GM19455 (cell line): ENCODE results near the gene MFAP1.

Experiments used
- ATAC-seq: cut with Tn5 transposase; IDR thresholded peaks from one replicate; pipeline ENCODE4 v1.9.1; 2021; ENCODE audit not compliant: unreplicated experiment

MFAP1 gene

DNA sequence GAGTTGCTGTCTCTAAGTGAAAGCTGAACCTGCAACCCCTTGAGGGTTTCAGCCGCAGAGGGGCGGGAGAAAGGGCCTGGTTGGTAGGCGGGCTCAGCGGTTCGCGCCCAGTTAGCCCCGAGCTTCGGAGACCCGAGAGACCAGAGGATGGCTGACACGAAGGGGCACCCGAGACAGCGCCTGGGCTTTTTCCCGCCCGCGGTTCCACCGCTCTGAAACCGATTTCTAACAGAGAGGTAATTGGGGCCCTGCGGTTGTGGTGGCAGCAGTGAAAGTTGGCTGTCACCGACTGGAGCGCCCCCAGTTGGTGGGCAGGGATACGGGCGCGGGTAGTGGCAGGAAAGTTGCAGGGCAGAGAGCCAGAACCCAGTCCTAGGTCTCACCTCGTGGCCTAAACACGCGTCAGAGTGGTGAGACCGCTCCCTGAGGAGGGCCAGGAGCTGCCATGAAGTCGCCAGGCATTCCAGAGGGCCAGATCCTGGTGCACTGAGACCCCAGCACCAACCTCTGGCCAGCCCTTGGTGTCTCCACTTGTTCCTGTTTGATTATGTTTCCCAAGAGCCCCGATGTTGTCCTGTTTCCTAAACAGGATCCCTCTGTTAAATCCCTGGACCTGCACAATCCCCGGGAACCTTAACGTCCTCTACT lies 47.1 kb downstream of the MFAP1 start:
- ATAC-seq = peak; percentile 61

DNA sequence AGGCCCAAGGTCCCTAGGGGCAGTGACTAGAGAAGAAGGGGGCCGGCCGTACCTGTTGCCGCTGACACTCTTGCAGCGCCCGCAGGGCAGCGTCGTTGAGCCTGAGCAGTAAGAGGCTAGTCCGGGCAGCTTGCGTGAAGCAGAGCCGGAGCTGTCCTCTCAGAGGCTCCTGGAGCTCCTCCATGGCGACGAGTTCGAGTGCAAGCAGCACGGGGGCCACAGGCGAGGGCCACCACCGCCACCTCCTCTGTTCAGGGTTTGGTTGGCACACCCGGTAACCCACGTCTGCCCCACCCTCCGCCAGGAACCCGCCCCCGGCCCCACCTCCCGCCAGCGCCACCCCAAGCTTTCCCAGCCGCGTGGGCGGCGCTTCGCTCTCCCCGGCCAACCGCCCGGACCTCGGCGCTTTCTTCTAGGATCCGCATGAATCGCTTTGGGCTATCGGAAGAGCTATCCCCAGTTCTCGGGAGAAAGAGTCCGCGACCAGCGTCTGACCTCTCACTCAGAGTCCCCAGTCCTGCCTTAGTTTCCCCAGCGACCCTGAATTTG lies 47.7 kb downstream of the MFAP1 start, which contains the start of gene ELL3:
TSS of gene ELL3 (minus strand) at position 249 of the 549 bp plus-strand sequence. CDS start at position 184, 65 bp downstream.
- ATAC-seq = peak; percentile 39

DNA sequence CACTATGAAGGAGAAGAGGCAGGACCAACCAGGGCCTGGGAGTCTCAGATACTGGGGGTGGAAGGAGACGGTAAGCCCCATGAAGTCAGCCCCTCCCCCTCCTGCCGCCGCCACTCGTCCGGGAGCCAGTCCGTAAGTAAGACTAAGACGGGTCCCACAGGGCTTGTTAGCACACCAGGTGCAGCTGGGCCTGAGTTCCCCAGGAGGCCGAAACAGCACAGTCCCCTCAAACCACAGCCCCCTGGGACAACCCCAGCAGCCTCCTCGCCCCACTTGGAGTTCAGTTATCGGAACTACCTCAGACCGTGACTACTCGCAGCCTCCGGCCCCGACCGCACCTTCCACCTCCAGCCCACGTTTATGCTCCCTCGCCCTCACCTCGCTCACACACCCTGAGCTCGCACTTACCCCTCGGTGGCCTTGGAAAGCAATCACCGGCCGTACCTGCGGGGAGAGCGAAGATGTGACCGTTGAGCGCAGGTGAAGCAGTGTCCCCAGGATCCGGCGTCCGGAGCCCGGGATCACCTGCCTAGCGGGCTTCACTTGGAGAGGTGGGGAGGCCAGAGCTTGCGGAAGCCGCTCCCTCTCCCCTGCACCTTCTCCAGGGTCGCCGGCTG lies 48.3 kb downstream of the MFAP1 start:
- ATAC-seq = peak; percentile 40

DNA sequence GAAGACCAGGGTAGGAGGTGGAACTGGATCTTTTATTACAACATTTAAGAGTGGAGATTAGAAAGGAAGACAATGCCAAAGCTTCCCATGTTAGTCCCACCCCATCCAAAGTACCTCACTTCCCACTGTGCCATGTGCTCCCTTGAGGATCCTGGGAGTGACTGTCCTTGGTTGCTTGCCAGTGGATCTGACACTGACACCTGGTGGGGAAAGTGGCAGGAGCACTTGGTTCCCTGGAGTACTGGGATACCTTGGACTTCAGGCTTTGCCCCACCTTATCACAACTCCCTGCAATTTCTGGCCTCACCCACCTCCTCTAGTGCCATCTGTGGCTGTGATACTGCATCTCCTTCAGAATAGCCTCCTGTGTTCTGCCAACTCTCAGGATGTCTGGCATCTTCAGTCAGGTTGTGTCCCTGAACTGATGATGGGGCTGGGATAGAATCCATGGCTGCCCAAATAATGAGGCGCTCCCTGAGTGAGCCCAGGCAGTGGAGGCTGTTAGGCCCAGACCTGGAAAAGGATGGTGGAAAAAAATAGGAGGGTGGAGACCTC lies 49.0 kb downstream of the MFAP1 start:
- ATAC-seq = no peak

DNA sequence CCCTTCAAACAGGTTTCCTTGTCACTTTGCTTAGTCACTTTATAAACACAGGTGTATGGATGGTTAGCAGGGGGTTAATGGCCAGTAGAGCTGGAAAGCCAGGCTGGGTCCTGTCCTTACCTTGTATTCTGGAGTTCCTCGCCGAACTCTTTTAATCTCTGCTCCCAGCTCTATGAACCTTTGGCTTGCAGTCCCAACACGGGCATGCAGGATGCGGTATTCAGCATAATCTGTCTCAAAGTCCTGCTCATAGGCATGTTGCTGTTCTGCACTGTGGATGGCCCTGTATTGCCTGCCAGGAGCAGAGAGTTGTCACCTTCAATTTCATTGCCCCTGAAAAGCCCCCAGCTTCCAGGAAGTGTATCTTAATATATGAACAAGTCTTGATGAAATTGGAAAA lies 50.4 kb downstream of the MFAP1 start:
- no peak for ATAC-seq

DNA sequence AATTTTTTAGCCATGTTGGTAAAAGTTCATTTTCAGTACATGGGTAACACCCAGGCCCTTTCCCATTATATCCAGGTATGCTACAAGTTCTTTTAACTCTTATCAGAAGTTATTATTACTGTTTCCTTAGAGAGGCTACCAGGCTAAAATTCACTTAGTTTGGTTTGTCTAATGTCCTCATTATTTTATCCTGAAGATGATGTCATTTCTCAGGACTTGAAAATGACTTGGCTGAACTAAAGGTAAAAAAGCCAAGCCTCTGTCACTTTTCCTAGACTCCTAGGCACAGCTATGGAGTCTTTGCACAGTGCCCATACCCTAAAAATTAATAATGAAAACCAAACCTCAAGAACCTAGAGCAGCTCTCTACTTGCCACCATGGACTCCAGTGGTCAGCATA lies 51.9 kb downstream of the MFAP1 start:
- no peak for ATAC-seq

DNA sequence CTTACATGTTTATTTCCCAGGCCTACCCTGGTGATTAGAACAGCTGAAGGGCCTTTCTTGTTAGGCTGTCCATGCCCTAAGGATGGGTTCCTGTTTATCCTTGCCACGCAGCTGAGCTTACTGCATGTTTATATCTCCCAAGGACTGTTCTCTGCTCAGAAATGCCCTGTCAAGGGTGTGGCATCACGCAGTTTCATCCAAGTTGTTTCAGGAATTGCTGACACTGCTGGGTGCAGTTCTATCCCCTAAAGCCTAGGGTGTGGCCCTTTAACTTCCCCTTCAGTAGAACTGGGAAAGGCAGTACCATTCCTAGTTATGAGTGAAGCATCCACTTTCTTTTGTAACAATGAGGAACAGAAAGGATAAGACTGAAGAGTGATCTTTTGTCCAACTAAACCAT lies 52.7 kb downstream of the MFAP1 start:
- no peak for ATAC-seq

DNA sequence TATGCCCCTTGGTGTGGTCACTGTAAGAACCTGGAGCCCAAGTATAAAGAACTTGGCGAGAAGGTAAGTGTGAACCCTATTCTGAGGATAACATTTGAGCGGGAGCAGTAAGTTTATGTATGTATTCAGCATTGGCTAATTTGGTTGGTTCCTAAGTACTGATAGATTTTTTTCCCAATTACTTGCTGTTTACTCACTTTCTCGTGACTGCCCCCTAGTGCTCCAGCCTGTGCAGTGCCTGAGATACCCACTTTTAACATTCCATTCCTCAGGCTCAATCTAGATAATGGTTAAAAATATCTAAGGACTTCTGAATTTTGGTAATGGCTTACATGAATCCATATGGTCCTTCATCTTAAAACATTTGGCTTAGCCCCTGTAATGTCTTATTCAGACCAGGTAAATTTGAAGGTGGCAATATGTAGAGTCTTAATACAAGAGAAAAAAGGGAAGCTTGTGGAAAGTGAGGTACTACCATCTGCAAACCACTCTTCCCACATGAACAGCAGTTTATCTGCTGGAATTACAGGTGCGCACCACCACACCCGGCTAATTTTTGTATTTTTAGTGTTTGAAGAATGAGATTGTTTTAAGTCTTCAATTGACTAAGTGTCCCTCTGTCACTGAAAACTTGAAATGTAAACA lies 54.8 kb downstream of the MFAP1 start:
- no peak for ATAC-seq

DNA sequence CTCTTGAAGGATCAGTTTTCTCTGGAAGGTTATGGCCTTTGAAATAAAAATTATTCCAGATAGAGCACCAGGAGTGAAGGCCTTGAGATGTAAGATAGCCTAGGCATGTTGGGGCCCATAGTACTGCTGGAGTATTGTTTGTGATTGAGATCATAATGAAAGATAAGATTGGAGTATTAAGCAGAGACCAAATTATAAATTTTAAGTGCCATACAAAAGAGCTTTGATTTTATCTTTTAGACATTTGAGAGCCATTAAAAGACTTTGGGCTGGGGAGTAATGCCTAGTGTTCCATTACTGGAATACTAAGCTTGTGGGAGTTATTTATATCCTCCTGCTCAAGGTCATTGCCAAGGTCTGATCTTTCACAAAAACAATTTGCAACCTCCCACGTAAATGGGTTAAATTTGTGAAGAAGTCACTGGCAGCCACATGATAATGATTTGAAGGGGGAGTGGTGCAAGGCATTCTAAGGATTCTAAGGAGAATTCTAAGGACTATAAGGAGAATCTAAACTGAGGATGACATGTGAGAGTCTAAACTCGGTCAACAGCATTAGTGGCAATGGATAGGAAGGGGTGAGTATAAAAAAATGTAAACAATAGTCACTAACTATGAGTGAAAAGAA lies 60.6 kb downstream of the MFAP1 start:
- no peak for ATAC-seq

DNA sequence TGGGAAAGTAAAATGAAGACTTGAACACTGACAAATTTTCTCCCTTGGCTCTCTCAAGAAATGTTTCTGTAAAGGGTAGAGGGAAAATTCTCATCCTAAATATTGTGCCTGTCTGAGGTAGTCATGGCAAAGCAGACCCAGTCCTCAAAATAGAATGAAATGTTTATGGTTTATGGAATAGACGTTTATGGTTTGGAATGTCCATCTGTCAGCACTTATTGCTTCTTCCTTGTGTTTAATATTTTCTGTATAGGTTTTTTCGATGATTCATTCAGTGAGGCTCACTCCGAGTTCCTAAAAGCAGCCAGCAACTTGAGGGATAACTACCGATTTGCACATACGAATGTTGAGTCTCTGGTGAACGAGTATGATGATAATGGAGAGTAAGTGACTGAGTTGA lies 61.7 kb downstream of the MFAP1 start:
- ATAC-seq = no peak
